ENCODE results near the gene CTAGE9. TPM values are rescaled to one million over a fixed set of nuclear protein-coding genes. Genes with fewer than 3 reads are reported as not detected.
"Not testable (repeated sequence)": the region's sequence is repeated elsewhere in the genome, so short reads cannot be mapped to it uniquely, and the experiment has no call there.

Gene CTAGE9
- total RNA-seq, 1 donor from 2014 or later = not detected

DNA sequence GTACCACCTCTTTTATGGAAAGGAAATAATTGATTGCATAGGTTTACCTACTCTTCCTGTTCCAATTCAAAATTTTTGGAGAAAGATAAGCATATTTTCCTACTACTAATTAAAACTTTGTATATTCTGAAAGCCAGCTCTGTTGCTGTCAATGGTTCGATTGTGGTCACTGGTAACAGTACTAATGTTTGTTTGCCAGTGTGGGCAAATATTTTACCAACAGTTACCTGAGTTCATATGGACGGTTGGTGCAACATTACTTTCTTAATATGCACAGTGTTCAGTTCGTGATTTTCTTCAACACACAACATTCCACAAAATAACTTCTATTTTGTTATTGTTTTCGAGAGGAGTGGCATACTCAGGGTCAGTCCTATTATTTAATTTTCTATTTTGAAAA lies 17.1 kb upstream of the CTAGE9 start:
- intact Hi-C loops (cut with DNase I) = no loop called here
- no peak for DNase-seq (ENCODE audit: low spot score in 2 of 2)
- H3K27ac ChIP-seq = no peak overlapping the region
- H3K4me3 ChIP-seq = no peak overlapping the region
- H3K9me3 ChIP-seq = no peaks in the 10 kb centered on the region
- H3K4me1 ChIP-seq = no peaks in the 10 kb centered on the region
- no peaks in the 10 kb centered on the region for H3K36me3 ChIP-seq
- H3K27me3 ChIP-seq = no peaks in the 10 kb centered on the region
- TF ChIP-seq, protein P1, sequence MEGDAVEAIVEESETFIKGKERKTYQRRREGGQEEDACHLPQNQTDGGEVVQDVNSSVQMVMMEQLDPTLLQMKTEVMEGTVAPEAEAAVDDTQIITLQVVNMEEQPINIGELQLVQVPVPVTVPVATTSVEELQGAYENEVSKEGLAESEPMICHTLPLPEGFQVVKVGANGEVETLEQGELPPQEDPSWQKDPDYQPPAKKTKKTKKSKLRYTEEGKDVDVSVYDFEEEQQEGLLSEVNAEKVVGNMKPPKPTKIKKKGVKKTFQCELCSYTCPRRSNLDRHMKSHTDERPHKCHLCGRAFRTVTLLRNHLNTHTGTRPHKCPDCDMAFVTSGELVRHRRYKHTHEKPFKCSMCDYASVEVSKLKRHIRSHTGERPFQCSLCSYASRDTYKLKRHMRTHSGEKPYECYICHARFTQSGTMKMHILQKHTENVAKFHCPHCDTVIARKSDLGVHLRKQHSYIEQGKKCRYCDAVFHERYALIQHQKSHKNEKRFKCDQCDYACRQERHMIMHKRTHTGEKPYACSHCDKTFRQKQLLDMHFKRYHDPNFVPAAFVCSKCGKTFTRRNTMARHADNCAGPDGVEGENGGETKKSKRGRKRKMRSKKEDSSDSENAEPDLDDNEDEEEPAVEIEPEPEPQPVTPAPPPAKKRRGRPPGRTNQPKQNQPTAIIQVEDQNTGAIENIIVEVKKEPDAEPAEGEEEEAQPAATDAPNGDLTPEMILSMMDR (IDR thresholded peaks at IDR 0.05) = no peak

DNA sequence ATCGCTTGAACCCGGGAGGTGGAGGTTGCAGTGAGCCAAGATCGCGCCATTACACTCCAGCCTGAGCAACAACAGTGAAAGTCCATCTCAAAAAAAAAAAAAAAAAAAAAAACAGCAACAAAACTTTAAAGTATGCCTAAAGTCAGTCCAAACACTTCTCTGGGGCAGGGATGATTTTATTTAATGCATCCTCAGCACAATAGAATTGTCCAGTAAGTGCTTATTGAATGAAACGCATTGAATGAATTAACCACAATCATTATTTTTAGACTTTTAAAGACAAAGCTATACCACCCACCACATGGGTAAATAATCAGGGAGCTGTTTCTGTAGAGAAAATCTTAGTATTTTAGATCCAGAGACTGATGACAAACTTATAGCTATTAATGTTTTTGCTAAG lies 16.6 kb upstream of the CTAGE9 start:
- DNase-seq (ENCODE audit: low spot score in 2 of 2) = no peak

DNA sequence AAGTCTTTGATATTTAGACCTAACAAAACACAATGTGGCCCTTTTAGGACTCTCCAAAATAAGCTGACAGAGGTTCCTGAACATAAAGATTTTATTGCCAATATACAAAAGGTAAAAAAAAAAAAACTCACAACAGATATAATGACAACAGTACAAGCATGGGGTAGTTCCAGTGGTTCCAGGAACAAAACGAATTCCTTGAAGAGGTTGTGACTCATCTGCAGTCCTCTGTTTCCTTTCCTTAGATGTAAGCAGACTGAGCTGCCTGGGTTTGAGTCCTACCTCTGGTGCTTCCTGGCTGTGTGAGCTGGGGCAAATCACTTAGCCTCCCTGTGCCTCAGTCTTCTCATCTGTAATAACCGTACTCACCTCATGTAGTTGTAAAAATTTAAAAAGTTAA lies 13.3 kb upstream of the CTAGE9 start:
- intact Hi-C loops (cut with DNase I) = no loop called here

More for the DNA sequence above, 16.6 kb upstream of the CTAGE9 start:
- Histone ChIP-seq H3K27ac (no peak overlapping the region), H3K4me3 (no peak overlapping the region), H3K4me1 (no peaks in the 10 kb centered on the region), H3K27me3 (no peaks in the 10 kb centered on the region), H3K36me3 (no peaks in the 10 kb centered on the region), H3K9me3 (no peaks in the 10 kb centered on the region)
- TF ChIP-seq, protein P1 (IDR thresholded peaks at IDR 0.05) = no peak
- intact Hi-C loops (cut with DNase I) = no loop called here

DNA sequence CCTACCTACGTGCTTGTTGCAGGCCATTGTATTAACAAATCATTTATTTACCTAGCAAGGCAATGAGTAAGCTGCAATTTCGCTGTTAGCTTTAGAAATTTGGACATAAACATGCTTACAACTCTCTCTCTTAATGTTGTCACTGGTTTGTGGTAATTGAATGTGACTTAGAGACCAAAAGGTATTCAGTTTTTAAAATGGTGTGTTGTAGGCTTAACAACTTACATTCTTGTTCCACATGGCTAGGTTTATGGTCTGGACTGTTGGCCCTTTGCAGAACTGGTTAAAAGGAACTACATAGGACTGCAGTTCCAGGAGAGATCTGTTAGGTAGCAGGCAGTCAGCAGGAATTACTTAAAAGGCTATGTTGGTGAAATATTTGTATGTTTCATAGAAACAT lies 10.3 kb upstream of the CTAGE9 start:
- TF ChIP-seq, protein P1 (IDR thresholded peaks at IDR 0.05) = no peak
- Histone ChIP-seq H3K9me3 (no peaks in the 10 kb centered on the region), H3K27ac (no peak overlapping the region), H3K4me1 (no peaks in the 10 kb centered on the region), H3K36me3 (no peaks in the 10 kb centered on the region), H3K4me3 (no peak overlapping the region), H3K27me3 (no peaks in the 10 kb centered on the region)
- intact Hi-C loops (cut with DNase I) = no loop called here
- no peak for DNase-seq (ENCODE audit: low spot score in 2 of 2)

More for the DNA sequence above, 13.3 kb upstream of the CTAGE9 start:
- Histone ChIP-seq H3K36me3 (no peaks in the 10 kb centered on the region), H3K27me3 (no peaks in the 10 kb centered on the region), H3K9me3 (no peaks in the 10 kb centered on the region), H3K4me3 (no peak overlapping the region), H3K4me1 (no peaks in the 10 kb centered on the region), H3K27ac (no peak overlapping the region)
- DNase-seq (ENCODE audit: low spot score in 2 of 2) = no peak
- TF ChIP-seq, protein P1 (IDR thresholded peaks at IDR 0.05) = no peak

DNA sequence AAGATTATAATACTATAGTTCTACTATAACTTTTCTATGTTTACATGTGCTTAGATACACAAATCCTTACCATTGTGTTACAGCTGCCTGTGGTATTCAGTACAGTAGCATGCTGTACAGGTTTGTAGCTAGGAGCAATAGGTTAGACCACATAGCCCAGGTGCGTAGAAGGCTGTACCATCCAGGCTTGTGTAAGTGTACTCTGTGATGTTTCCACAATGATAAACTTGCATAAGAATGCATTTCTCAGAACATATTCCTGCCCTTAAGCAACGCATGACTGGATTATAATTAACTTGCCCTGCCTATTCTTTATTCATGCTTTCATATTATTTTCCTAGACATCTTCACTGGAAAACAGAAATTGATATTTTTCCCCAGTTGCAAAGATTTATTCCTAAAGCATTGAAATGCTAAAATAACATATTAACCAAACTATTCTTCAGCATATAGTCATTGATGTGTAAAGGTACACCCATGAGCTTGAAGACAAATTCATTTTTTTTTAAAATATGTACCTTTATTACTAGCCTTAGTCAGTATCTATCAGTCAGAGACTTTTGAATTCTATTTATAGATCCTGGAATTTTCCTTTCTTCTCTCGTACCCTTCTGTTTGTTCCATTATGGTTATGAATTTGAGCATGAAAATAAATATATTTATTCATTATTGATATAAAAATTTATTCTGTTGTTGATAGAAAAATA lies 7.2 kb upstream of the CTAGE9 start:
- H3K27ac ChIP-seq = no peak overlapping the region
- H3K36me3 ChIP-seq = no peaks in the 10 kb centered on the region
- no peaks in the 10 kb centered on the region for H3K27me3 ChIP-seq
- no peaks in the 10 kb centered on the region for H3K9me3 ChIP-seq
- H3K4me1 ChIP-seq = no peaks in the 10 kb centered on the region
- TF ChIP-seq, protein P1 (IDR thresholded peaks at IDR 0.05) = no peak
- H3K4me3 ChIP-seq = no peak overlapping the region
- no peak for DNase-seq (ENCODE audit: low spot score in 2 of 2)
- intact Hi-C loops (cut with DNase I) = no loop called here

GRCh38 chr6:131715567-131715966 lies 4.8 kb upstream of the CTAGE9 start:
- not testable (repeated sequence) for H3K9me3 ChIP-seq; DNase-seq (ENCODE audit: low spot score in 2 of 2)

DNA sequence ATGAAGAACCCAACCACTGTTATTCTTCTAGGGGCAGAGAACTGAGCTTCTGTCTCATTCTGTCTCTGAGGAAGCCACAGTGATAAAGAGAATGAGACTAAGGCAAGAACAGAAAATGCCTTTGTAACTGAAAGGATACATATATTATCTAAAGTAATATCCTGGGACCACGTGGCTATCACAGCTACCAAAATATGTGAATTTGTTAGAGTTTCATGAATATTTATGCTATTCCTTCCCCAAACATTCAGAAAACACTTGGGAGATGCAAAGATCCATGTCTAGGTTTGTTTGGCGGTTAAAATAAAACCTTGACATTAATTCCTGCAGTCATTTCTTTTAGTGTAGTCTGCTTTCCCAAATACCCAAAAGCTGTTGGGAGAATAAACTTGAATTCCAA lies 6.9 kb downstream of the CTAGE9 start:
- DNase-seq (ENCODE audit: low spot score in 2 of 2); H3K27me3 ChIP-seq; H3K36me3 ChIP-seq; H3K4me3 ChIP-seq; H3K27ac ChIP-seq; H3K4me1 ChIP-seq; H3K9me3 ChIP-seq; intact Hi-C loops (cut with DNase I): not testable (repeated sequence)

More at GRCh38 chr6:131715567-131715966, 4.8 kb upstream of the CTAGE9 start:
- H3K27me3 ChIP-seq; H3K4me1 ChIP-seq; H3K27ac ChIP-seq; intact Hi-C loops (cut with DNase I); H3K36me3 ChIP-seq; H3K4me3 ChIP-seq: not testable (repeated sequence)

- H3K27me3 ChIP-seq; H3K4me3 ChIP-seq; intact Hi-C loops (cut with DNase I); H3K4me1 ChIP-seq; H3K36me3 ChIP-seq; H3K9me3 ChIP-seq; H3K27ac ChIP-seq; DNase-seq (ENCODE audit: low spot score in 2 of 2): not testable (repeated sequence)
These were observed 10.0 kb downstream of the CTAGE9 start for GRCh38 chr6:131700851-131701250.

All from ascending aorta (tissue), 2 donors.